K562 (cell line): ENCODE data around the gene NYNRIN. TPM values are rescaled to one million over a fixed set of nuclear protein-coding genes. Genes with fewer than 3 reads are reported as not detected.

Experiments
- E2F4 ChIP-seq: sonication (generic); formaldehyde crosslinking; IDR thresholded peaks from 2 replicates; pipeline ENCODE4 v1.8.0; 2022; ENCODE audit warnings: mild to moderate bottlenecking, low read depth, missing genetic modification reagents
- MAFG ChIP-seq: fragments of 450-650 bp; conservative IDR thresholded peaks from 2 replicates; pipeline ENCODE4 v1.6.1; 2016; ENCODE audit warnings: missing genetic modification characterization, missing compliant biosample characterization
- SMAD2 ChIP-seq: fragments of 150-350 bp; IDR thresholded peaks from 2 replicates; pipeline ENCODE4 v1.6.1; 2014; ENCODE audit warnings: low read depth, mild to moderate bottlenecking, low read length
- SRSF9 ChIP-seq: fragments of 200-400 bp; formaldehyde crosslinking; IDR thresholded peaks from 2 replicates; pipeline ENCODE4 v1.6.1; 2017; ENCODE audit warnings: low read depth, low read length, borderline replicate concordance
- YY1 ChIP-seq, 3 experiments: IDR thresholded peaks; 2 replicates each; pipeline ENCODE4 v1.6.1; 2011; ENCODE audit warnings: low read length in 2 of 3, mild to moderate bottlenecking in 2 of 3, moderate library complexity in 2 of 3, borderline replicate concordance in 1 of 3, control low read depth in 1 of 3, low read depth in 1 of 3; ENCODE audit not compliant: insufficient read depth in 3 of 3, insufficient replicate concordance in 2 of 3, control insufficient read depth in 1 of 3, insufficient read length in 1 of 3; ENCODE audit errors: extremely low read depth in 1 of 3
- ZBTB43 ChIP-seq: sonication (generic); formaldehyde crosslinking; IDR thresholded peaks from 2 replicates; pipeline ENCODE4 v1.8.0; 2023; ENCODE audit warnings: mild to moderate bottlenecking, missing genetic modification reagents
- ZNF324 ChIP-seq: fragments of 250-450 bp; sonication (Bioruptor Pico); IDR thresholded peaks from 2 replicates; pipeline ENCODE4 v1.4.0; 2020; ENCODE audit warnings: mild to moderate bottlenecking
- polyA plus RNA-seq, 8 experiments: library from polyadenylated mRNA; depleted of rRNA in 4 of 8; stranded (reverse) in 5 of 8; unstranded in 3 of 8; fragments of >200 nt; fragmentation: Nextera tagmentation in 2 of 8; fragmentation: Illumina TruSeq in 1 of 8; extraction: Ambion mirVana in 2 of 8; extraction: Trizol in 1 of 8; gene quantifications; 2 replicates each; pipeline versions ENCODE4 v1.2.1 to v1.2.3, GENCODE V29; 2011 to 2014; ENCODE audit warnings: inconsistent platforms in 1 of 8, missing spikeins in 1 of 8
- total RNA-seq, 7 experiments: library from RNA; depleted of rRNA in 6 of 7; stranded (reverse); fragments of >200 nt in 6 of 7; fragmentation: Illumina TruSeq in 2 of 7; extraction: Trizol in 2 of 7; gene quantifications; 2 replicates each; pipeline versions ENCODE4 v1.2.1 to v1.2.3, GENCODE V29; 2011 to 2021; ENCODE audit warnings: low replicate concordance in 1 of 7
- TF ChIP-seq, protein P1 (sequence below), 2 experiments: fragments of 450-650 bp in 1 of 2; sonication (generic) in 1 of 2; formaldehyde crosslinking in 1 of 2; IDR thresholded peaks; 2 replicates each; pipeline versions ENCODE4 v1.7.1 to v1.9.0; 2016 to 2022; ENCODE audit warnings: inconsistent platforms in 1 of 2, mild to moderate bottlenecking in 1 of 2, missing genetic modification reagents in 1 of 2
- TF ChIP-seq, protein P2 (sequence below): IDR thresholded peaks from 3 replicates; pipeline ENCODE4 v1.6.1; 2011; ENCODE audit warnings: borderline replicate concordance, mild to moderate bottlenecking, moderate library complexity; ENCODE audit not compliant: insufficient read length; ENCODE audit errors: extremely low read depth

The NYNRIN gene
- total and polyA plus RNA-seq, 9 of the 15 experiments (the other 6 are each of a cell fraction or from before 2014, with no cell fraction given), result 0.04 to 1.2 (median 0.28) TPM

DNA sequence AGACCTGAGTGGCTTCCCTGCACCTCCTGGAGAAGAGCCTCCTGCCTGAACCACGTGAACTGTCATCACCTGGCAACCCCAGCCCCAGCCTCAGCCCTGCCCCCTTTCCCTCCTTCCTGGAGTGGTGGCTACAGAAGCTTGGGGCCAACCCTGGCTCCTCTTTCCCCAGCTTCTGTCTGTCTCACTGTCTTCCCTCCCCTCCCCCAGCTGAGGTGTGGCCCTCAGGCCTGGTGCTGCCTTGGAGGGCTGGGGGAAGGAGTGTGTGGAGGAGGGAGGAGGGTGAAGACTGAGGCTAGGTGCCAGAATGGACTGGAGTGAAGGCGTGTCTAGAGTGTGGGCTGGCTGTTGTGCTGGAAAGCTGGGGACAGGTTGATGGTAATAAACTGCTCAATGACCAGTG is 21.1 kb upstream of the NYNRIN start (continued):
- TF ChIP-seq YY1 (IDR thresholded peaks at IDR 0.05; ENCODE audit: borderline replicate concordance in 1 of 3, control insufficient read depth in 1 of 3, extremely low read depth in 1 of 3, insufficient read depth in 3 of 3, insufficient read length in 1 of 3, insufficient replicate concordance in 2 of 3, low read depth in 1 of 3, low read length in 2 of 3) (peak in 1 of 3 experiments; percentile 6), SRSF9 (no peak), ZBTB43 (CRISPR knock-in tag) (no peak), E2F4 (CRISPR knock-in tag) (no peak), SMAD2 (no peak), MAFG (no peak), ZNF324 (CRISPR knock-in tag) (no peak)
- TF ChIP-seq, protein P1, sequence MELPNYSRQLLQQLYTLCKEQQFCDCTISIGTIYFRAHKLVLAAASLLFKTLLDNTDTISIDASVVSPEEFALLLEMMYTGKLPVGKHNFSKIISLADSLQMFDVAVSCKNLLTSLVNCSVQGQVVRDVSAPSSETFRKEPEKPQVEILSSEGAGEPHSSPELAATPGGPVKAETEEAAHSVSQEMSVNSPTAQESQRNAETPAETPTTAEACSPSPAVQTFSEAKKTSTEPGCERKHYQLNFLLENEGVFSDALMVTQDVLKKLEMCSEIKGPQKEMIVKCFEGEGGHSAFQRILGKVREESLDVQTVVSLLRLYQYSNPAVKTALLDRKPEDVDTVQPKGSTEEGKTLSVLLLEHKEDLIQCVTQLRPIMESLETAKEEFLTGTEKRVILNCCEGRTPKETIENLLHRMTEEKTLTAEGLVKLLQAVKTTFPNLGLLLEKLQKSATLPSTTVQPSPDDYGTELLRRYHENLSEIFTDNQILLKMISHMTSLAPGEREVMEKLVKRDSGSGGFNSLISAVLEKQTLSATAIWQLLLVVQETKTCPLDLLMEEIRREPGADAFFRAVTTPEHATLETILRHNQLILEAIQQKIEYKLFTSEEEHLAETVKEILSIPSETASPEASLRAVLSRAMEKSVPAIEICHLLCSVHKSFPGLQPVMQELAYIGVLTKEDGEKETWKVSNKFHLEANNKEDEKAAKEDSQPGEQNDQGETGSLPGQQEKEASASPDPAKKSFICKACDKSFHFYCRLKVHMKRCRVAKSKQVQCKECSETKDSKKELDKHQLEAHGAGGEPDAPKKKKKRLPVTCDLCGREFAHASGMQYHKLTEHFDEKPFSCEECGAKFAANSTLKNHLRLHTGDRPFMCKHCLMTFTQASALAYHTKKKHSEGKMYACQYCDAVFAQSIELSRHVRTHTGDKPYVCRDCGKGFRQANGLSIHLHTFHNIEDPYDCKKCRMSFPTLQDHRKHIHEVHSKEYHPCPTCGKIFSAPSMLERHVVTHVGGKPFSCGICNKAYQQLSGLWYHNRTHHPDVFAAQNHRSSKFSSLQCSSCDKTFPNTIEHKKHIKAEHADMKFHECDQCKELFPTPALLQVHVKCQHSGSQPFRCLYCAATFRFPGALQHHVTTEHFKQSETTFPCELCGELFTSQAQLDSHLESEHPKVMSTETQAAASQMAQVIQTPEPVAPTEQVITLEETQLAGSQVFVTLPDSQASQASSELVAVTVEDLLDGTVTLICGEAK (IDR thresholded peaks at IDR 0.05), result no peak
- TF ChIP-seq, protein P1 (CRISPR knock-in tag; IDR thresholded peaks at IDR 0.05), result no peak
- TF ChIP-seq, protein P2, sequence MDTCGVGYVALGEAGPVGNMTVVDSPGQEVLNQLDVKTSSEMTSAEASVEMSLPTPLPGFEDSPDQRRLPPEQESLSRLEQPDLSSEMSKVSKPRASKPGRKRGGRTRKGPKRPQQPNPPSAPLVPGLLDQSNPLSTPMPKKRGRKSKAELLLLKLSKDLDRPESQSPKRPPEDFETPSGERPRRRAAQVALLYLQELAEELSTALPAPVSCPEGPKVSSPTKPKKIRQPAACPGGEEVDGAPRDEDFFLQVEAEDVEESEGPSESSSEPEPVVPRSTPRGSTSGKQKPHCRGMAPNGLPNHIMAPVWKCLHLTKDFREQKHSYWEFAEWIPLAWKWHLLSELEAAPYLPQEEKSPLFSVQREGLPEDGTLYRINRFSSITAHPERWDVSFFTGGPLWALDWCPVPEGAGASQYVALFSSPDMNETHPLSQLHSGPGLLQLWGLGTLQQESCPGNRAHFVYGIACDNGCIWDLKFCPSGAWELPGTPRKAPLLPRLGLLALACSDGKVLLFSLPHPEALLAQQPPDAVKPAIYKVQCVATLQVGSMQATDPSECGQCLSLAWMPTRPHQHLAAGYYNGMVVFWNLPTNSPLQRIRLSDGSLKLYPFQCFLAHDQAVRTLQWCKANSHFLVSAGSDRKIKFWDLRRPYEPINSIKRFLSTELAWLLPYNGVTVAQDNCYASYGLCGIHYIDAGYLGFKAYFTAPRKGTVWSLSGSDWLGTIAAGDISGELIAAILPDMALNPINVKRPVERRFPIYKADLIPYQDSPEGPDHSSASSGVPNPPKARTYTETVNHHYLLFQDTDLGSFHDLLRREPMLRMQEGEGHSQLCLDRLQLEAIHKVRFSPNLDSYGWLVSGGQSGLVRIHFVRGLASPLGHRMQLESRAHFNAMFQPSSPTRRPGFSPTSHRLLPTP, result no peak
